Activated CD8-positive, alpha-beta memory T cell treated with anti-CD3 and anti-CD28 coated beads for 1 hour (primary cell): Measurements from ENCODE around the gene ZNF311.

Experiments
- DNase-seq, 2 donors: peaks; one replicate each; pipeline ENCODE4 v3.0.0-alpha.2; 2020; ENCODE audit warnings: low read depth in 1 of 2; ENCODE audit errors: extremely low read depth in 1 of 2

ZNF311 gene

DNA sequence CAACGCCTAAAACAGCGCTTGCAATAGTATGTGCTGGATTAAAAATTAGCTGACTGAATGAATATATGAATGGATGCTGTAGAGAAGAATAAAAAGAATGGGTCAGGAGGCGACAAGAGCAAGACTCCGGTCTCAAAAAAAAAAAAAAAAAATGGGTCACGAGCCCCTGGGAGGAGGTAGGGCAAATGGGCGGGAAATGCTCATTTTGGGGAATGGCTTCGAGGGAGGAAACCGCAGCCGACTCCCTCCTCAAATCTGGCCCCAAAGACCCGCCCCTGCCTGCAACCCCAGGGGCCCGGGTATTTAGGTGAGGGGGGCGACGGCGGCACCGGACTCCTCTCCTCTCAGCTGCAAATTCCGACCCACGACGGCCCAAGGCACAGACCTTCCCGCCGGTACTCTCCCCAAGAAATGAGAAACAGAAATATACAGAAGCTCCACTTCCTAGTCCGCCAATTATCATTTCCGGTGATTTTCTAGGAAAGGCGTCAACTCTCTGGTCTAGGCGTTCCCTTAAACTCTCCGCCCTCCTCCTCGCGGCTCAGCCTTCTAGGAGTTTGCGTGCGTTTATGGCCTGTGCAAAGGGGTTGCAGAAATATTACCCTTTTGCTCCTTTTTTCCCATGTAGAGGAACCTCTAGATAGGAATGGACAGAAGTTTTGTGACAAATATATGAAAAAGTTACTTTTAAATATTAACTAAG is at the start of gene ZNF311:
TSS of gene ZNF311 (minus strand) at position 133 of the 703 bp plus-strand sequence. CDS start 1,361 bp downstream, outside the sequence.
- no peak for DNase-seq

DNA sequence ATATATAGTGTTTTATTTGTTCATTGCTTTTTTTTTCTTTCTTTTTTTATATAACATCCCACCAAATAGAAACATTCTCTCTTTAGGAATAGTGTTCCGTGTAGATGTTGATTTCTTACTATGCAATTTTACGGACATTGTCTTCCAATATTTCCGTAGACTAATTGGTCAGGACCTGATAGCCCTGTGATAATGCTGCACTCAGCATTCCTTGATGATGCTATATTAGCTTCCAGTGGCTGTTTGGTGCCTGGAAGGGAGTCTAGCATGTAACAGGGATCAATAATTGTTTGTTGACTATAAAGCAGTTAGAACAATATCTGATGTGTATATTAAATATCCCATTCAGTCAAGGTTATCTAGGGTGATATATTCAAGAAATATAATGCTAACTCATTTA is 46.6 kb upstream of the ZNF311 start:
- no peak for DNase-seq

DNA sequence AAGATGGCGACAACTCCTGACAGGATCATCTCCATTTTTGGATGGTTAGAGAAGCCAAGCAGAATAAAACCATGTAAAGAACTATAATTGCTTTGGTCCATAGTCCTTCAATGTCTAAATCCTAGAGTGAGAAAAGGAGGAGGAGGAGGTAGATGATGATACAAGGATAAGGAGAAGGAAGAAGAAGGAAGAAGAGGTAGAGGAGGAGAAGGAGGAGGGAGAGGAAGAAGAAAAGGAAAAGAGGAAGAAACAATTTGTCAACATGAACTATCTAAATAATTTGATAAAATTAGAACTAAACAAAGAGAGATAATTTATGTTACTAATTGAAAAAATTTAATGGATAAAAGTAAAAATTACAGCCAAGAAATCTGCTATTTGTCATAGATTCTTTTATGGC is 40.0 kb upstream of the ZNF311 start, which contains the start of gene OR2W1:
TSS of gene OR2W1 (minus strand) at position 101 of the 400 bp plus-strand sequence. CDS start at position 101, 0 bp downstream.
- no peak for DNase-seq

DNA sequence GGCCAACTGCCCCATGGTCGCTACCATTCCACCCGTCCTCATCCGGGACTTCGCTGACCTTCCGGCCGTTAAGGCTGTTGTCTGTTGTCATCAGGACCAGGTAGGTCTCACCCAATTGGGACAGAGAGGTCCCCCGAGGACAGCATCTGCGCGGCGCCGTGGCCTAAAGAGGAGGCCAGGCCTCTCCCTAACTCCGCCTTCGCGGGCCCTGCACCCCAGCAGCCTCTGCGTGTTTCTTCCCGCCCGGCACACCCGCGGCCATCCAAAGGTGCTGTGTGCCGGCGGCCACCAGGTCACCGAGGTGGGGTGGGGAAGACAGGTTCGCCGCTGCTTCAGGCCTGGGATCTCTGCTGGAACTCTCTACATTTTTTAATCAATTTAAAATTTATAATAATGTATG is 30.8 kb upstream of the ZNF311 start:
- DNase-seq = no peak

DNA sequence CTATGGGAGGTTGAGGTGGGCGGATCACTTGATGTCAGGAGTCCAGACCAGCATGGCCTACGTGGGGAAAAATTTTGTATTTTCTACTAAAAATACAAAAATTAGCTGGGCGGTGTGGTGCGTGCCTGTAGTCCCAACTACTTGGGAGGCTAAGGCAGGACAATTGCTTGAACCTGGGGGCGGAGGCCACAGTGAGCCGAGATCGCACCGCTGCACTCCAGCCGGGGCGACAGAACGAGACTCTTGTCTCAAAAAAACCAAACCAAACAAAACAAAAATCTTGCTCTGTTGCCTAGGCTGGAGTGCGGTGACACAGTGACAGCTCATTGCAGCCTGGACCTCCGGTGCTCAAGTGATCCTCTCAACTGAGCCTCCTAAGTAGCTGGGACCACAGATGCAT is 23.7 kb upstream of the ZNF311 start:
- no peak for DNase-seq

DNA sequence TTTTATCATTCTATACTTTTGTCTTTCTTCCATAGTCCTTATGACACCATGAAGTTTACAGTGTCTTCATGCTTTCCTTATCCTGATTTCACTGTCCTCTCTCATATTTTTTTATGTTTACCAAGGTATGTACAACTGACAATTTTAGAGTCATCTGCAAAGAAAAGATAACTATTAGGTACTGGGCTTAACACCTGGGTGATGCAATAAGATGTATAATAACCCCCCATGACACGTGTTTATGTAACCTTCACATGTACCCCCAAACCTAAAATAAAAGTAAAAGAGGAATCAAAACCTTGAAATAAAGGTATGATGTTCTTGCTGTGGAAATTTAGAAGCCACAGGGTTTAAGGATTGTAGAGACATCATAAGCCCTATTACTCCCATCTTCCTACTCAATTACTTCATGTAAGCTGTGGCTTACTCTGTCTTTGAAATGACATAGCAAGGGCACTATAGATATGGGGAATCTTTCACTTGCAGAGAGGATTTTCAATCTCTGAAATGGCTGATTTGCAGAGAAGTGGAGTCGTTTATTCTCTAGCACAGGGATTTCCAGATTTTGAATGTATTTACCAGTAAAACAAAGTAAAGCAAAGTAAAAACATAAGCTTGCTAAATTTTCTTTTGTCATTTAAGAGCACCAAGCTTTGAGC is 20.9 kb upstream of the ZNF311 start:
- DNase-seq = no peak

DNA sequence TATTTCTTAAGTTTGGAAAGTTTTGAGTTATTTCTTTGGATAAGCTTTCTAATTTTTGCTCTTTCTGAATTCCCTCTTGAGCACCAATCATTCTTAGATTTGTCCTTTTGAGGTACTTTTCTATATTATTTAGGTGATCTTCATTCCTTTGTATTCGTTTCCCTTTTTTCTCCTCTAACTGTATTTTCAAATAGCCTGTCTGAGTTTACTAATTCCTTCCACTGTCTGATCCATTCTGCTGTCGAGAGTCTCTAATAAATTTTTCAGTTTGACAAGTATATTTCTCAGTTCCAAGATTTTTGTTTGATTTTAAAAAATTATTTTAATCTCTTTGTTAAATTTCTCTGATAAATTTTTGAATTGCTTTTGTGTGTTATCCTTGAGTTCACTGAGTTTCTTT is 16.3 kb upstream of the ZNF311 start:
- no peak for DNase-seq

DNA sequence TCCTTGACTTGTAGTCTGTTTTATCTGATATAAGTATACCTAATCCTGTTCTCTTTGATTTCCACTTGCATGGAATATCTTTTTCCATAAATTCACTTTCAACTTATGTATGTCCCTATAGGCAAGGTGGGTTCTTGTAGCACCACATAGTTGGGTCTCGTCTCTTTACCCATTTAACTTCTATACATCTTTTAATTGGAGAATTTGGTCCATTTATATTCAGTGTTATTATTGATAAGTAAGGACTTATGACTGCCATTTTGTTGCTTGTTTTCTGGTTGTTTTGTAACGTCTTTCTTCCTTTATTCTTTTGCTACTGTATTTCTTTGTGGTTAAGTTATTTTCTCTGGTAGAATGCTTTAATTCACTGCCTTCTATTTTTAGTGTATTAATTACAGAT is 14.5 kb upstream of the ZNF311 start:
- no peak for DNase-seq

DNA sequence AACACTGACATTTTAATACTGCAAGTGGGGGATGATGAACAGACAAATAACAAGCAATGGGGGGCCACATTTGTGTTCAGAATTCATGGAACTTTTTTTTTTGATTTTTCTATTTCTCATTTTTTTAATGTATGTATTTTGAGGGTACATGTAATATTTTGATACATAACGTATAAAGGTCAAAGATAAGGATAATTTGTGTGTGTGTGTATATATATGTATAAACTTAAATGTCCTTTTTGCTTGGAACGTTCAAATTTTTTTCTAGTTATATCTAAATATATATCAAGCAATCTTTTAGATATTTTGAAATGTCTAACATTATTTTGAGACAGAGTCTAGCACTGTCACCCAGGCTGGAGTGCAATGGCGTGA is 12.3 kb upstream of the ZNF311 start:
- no peak for DNase-seq

DNA sequence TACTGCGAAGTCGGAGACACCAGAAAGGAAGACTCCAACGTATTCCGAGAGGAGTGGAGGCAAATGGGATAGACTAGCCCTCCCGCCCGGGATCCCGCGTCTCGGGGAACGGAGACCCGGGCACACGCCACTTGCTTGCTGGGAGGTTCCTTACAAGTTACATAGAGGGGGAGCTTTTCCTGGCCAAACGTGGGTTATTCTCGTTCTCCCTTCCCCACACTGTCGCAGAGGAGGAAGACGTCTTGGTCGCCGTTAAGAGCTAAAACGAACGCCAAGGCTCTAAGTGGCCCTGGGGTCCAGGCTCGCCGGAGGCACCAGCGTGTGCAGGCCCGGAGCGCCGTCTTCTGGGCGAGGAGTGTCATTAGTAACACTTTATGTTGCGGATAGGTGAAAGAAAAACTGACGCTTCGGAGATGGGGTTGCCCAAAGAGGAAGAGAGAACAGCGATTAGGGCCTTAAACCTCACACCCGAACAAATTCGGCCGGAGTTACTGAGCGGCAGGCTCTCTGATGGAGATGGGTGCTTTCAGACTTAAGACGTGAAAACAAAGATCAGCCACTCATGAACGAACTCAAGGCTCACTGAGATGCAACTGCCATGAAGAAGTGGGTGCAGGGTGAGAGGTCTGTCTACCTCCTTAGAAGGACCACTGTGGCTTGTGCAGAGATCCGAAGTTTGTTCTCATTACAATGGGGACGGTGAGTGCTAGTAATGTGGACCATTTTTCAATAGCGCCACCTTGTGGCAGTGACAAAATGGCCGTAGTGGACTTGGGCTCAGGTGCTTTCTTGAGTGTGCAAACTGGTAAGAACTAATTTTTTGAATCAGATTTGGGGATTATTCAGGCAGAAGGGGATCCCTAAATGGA is 11.7 kb upstream of the ZNF311 start:
- DNase-seq = peak; percentile 58 to 71

DNA sequence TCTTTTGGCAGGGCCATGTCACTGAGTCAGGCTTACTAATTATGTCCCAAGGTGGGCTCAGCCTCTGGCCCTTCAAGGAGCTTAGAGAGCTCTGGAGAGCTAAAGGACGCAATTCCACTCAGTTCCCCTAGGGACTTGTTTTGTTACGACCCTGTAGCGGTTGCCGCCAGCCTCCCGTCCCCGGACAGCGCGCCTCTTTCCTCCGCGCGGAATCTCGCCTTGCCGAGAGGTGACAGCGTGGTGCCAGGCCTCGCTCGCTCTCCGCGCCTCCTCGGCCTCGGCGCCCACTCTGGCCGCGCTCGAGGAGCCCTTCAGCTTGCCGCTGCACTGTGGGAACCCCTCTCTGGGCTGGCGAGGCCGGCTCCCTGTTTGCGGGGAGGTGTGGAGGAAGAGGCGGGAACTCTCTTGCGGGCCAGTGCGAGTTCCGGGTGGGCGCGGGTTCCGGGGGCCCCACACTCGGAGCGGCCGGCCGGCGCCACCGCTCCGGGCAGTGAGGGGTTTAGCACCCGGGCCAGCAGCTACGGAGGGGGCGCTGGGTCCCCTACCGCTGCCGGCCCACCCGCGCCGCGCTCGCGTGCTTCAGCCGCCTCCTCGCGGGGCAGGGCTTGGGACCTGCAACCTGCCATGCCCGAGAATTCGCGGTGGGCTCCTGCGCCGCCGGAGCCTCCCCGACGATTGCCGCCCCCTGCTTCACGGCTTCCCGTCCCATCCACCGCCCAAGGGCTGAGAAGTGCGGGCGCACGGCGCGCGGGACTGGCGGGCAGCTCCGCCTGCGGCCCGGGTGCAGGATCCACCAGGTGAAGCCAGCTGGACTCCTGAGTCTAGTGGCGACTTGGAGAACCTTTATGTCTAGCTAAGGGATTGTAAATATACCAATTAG is 9.9 kb upstream of the ZNF311 start:
- no peak for DNase-seq

DNA sequence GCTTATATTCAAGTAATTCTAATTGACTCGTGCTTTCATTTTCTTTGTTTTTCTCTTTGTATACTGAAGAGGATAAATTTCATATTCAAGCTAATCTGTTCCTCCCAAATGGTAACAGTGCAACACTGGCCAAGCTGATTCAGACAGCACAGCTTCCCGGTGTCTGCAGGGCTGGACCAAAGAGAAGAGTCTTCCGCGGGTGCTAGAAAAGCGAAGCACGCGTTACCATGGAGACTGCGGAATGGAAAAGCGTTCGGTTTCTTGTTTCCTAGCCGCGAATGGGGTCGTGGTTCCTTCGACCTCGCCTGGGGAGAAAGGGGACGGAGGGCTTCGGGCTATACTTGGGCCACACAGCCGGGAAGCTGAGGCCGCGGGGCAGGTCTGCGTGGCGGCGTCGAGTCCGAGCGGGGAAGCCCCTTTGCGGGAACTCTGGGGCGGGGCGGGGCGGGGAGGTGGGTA is 6.2 kb upstream of the ZNF311 start:
- peak in 1 of 2 donors; percentile 19 for DNase-seq

DNA sequence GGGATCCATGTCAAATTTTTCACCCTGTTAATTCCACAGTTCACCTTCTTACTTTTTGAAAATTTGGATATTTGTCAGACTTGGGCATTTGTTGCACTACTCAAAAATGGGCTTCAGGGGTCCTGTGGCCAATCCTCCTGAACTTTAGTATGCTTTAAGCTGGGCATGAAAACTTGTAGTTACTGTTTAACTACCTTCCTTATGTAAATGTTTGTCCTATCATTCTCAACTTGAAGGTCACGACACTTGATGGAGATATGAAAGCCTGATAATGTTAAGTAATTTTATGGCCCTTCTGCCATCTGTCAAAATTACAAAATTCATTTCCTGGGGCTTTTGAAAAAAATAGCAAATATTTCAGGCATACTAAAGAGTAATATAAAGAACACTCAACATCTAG is 4.2 kb upstream of the ZNF311 start:
- no peak for DNase-seq

DNA sequence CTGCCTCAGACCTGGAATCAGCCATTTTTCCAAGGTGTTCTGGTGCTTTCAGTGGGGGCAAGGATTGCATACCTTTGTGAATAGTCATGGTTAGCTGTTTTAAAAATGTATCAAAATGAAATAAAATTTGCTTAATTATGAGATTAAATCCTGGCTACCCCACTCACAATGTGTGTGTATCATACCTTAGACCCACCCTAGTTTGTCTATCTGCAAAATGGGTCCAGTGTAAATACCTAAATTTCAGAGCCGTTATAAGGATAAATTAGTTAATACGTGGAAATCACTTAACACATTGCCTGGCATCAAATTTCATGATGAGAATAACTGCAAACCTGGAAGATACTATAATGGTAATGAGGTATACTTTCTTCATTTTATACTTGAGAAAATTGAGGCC is 3.0 kb upstream of the ZNF311 start:
- no peak for DNase-seq

DNA sequence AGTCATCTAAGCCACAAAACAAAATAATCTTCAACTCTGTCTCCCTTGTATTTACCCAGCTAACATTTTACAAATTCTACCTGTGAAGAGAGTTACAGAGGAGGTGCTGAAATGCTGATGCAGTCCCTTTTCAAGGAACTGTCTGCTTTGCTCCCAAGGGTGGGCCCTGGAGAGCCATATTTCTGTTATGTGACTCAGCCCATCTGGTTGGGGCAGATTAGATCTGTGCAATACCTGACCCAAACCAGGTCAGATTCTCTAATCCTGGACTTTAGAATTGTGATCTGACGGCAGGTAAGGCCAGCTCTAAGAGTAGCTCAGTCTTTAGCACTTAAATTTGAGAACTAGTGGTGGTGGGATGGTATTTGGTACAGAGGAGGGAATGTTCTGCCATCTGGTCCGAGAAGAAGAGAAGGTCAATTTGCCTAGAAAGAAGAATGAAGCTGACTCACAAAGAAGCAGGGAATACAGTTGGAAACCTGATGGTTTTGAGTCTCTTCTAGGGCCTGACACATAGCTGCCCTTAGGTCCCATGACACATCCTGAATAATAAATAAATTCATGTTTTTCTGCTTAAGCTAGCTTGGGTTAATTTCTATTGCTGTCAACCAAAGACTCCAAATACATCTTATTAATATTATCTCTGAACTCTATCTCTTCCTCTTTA is 8.1 kb downstream of the ZNF311 start:
- DNase-seq = no peak

DNA sequence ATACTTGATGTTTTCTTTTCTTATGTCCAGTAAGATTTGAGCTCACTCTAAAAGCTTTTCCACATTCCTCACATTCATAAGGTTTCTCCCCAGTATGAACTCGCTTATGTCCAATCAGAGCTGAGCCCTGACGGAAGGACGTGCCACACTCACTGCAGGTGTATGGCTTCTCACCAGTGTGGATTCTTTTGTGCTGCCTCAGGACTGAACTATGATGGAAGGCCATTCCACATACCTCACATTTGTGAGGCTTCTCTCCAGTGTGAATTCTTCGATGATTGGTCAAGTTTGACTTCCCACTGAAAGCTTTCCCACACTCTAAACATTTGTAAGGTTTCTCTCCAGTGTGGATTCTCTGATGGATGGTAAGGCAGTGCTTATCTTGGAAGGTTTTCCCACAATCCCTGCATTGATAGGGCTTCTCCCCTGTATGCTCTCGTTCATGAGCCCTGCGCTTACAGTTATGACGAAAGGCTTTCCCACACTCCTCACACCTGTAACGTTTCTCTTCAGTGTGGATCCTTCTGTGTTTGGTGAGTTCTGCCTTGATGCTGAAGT is 9.9 kb downstream of the ZNF311 start:
- no peak for DNase-seq

DNA sequence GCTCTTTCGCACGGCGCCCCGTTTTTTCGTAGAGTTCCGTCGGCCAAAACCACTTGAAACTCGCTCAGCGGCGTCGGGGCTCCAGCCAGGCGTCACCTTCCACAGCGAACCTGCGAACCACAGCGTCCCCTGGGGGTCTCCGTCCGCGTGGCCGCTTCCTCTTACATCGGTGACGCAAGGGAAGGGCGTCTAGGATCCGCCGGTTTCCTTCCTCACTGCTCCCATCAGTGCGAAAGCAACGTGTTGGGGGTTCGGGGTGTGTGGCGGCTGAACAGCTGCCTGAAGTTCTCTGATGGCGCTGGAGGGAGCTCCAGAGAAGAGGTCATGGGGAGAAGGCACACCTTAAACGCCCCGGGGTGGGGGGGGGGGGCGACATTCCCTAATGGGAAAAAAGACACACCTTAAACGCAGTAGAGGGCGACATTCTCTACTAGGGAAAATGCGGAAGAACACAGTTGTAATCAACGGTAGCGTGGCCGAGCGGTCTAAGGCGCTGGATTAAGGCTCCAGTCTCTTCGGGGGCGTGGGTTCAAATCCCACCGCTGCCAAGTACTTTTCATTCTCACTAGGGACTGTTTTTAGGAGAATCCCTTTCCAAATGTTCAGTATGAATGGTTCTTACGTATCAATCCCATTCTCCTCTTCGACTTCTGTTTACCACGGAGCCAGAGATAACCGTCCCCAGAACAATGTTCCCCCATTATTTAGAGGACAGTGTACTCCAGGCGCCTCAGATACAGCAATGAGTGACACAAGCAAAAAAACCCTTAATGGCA is 16.4 kb downstream of the ZNF311 start:
- peak; percentile 50 to 51 for DNase-seq

DNA sequence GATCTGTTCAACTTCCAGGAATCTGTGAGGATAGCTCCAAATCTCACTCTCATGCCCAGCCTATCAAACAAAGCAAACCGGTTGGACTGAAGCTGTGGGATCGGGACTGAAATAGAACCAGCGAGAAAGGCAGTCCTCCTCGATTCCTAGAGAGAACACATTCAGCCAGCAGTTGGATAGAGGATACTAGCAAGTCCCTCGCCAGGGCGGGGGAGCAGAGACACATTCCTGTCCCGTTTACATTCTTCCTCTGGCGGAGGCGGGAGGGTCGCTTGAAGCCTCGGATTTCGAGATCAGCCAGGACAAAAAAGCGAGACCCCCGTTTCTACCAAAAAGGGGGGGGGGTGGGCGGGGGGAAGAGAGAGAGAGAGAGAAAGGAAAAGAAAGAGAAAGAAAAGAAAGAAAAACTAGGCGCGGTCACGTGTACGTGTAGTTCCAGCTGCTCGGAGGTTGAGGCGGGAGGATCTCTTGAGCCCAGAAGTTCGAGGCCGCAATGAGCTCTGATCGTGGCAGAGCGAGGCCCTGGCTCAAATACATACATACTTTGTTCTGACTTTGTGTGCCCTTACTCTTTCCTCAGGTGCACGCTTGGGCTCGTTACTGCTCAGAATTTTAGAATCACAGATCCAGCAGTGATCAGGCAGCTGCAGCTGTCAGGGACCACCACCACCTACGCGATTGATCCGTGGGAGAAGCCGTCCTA is 19.5 kb downstream of the ZNF311 start:
- no peak for DNase-seq
